ENCODE measurements around the gene CFAP65.

Gene CFAP65

DNA sequence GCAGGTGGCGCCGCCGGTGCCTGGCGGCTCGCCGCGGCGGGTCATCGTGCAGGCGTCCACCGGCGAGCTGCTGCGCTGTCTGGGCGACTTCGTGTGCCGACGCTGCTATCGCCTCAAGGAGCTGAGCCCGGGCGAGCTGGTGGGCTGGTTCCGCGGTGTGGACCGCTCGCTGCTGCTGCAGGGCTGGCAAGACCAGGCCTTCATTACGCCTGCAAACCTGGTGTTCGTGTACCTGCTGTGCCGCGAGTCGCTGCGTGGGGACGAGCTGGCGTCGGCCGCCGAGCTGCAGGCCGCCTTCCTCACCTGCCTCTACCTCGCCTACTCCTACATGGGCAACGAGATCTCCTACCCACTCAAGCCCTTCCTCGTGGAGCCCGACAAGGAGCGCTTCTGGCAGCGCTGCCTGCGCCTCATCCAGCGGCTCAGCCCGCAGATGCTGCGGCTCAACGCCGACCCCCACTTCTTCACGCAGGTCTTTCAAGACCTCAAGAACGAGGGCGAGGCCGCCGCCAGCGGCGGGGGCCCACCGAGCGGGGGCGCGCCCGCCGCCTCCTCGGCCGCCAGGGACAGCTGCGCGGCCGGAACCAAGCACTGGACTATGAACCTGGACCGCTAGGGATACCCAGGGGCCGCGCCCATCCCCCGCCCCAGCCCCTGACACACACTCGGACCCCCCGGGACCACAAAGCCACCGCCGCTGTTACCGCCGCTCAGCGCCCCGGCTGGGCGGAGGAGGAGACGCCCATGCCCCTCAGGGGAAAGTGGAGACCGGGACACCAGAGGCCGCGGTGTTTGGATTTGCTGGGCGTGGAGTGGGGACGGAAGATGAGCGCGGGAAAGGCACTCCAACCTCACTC lies 80.8 kb downstream of the CFAP65 start:
- no peak for DNase-seq (ENCODE audit: low read depth)
- TF ChIP-seq, protein P1, sequence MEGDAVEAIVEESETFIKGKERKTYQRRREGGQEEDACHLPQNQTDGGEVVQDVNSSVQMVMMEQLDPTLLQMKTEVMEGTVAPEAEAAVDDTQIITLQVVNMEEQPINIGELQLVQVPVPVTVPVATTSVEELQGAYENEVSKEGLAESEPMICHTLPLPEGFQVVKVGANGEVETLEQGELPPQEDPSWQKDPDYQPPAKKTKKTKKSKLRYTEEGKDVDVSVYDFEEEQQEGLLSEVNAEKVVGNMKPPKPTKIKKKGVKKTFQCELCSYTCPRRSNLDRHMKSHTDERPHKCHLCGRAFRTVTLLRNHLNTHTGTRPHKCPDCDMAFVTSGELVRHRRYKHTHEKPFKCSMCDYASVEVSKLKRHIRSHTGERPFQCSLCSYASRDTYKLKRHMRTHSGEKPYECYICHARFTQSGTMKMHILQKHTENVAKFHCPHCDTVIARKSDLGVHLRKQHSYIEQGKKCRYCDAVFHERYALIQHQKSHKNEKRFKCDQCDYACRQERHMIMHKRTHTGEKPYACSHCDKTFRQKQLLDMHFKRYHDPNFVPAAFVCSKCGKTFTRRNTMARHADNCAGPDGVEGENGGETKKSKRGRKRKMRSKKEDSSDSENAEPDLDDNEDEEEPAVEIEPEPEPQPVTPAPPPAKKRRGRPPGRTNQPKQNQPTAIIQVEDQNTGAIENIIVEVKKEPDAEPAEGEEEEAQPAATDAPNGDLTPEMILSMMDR (IDR thresholded peaks at IDR 0.05; ENCODE audit: low read length, missing control alignments): no peak
- no peak overlapping the region for H3K4me3 ChIP-seq (replicated peaks; ENCODE audit: low read depth, low read length)

DNA sequence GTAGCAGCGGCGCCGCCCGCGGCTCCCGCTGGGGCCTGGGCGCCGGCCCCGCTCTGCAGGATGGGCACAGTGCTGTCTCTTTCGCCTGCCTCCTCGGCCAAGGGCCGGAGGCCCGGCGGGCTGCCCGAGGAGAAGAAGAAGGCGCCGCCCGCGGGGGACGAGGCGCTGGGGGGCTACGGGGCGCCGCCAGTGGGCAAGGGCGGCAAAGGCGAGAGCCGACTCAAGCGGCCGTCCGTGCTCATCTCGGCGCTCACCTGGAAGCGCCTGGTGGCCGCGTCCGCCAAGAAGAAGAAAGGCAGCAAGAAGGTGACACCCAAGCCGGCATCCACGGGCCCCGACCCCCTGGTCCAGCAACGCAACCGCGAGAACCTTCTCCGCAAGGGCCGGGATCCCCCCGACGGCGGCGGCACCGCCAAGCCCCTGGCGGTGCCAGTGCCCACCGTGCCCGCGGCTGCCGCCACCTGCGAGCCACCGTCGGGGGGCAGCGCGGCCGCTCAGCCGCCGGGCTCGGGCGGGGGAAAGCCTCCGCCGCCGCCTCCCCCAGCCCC lies 81.5 kb downstream of the CFAP65 start:
- TF ChIP-seq, protein P1 (IDR thresholded peaks at IDR 0.05; ENCODE audit: low read length, missing control alignments): no peak
- H3K4me3 ChIP-seq (replicated peaks; ENCODE audit: low read depth, low read length): peak overlapping the region; percentile 55
- no peak for DNase-seq (ENCODE audit: low read depth)

DNA sequence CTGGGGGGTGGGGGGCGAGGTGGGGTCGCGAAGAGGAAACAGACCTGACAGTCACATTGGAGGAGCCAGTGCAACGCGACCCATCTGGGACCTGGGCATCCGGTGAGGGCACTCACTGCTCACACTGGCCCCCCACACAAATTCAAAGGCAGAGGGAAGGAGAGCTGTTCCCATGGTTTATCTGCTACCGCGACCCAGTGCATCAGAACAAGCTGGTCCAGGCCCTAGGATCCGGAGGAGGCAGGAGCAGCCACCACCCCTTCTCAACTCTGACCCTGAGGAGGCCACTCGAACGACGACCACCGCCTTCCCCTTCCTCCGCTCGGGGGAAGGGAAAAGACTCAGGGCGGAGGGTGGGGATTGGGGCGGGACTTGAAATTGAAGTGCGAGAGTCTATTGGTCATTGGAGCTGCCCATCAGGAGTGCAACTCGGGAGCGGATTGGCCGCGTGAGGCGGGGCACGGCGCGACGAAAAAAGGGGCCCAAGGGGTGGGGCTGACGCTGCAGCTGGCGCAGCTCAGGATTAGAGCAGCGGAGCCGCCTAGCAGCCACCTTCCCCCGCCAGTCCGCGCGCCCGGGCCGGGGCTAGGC lies 82.1 kb downstream of the CFAP65 start, which contains the start of gene CDK5R2:
Gene CDK5R2, plus strand, starts transcription at position 526 of the 591 bp plus-strand sequence. CDS start 155 bp downstream, outside the sequence.
- TF ChIP-seq, protein P1 (IDR thresholded peaks at IDR 0.05; ENCODE audit: low read length, missing control alignments): no peak

DNA sequence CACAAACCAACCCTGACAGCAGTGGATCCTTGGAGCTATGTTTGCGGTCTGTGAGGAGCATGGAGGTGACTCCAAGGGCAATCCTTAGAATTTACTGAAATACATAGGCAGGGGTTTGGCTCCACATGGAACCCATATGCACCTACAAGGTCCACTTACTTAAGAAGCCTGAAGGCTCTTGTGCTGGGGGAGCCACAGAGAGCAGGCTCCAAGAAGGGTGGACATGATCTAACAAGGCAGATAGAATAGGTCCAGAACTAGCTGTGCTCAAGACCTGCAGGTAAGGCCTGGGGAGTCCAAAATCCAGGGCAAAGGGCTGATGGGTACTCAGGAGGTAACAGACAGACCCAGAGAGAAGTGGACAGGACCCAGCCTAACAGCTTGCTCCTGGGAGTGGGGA lies 83.0 kb downstream of the CFAP65 start:
- TF ChIP-seq, protein P1 (IDR thresholded peaks at IDR 0.05; ENCODE audit: low read length, missing control alignments): no peak
- no peak overlapping the region for H3K4me3 ChIP-seq (replicated peaks; ENCODE audit: low read depth, low read length)
- no peak for DNase-seq (ENCODE audit: low read depth)

More for the DNA sequence above, 82.1 kb downstream of the CFAP65 start, which contains the start of gene CDK5R2:
- peak within 1 kb of the TSS; percentile 55 for H3K4me3 ChIP-seq (replicated peaks; ENCODE audit: low read depth, low read length)
- peak; percentile 86 for DNase-seq (ENCODE audit: low read depth)

DNA sequence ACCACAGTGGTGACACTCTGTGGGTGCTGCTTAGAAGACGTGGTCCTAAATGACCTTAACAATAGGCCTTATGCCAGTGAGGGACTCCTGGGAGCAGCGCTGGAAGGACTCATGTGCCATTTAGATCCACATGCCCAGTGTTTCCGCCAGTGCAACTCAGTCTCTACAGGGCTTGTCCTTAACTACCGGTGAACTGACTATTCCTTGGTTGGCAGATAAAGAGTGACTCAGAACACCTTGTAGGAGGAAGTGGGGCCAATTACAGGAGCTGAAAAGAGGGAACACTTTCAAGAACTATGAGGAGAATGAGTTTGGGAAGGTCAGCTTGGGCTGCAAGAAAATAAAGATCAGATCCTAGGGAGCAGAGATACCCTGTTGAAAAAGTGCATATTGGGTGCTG lies 83.6 kb downstream of the CFAP65 start:
- DNase-seq (ENCODE audit: low read depth): no peak
- no peak overlapping the region for H3K4me3 ChIP-seq (replicated peaks; ENCODE audit: low read depth, low read length)
- TF ChIP-seq, protein P1 (IDR thresholded peaks at IDR 0.05; ENCODE audit: low read length, missing control alignments): no peak

DNA sequence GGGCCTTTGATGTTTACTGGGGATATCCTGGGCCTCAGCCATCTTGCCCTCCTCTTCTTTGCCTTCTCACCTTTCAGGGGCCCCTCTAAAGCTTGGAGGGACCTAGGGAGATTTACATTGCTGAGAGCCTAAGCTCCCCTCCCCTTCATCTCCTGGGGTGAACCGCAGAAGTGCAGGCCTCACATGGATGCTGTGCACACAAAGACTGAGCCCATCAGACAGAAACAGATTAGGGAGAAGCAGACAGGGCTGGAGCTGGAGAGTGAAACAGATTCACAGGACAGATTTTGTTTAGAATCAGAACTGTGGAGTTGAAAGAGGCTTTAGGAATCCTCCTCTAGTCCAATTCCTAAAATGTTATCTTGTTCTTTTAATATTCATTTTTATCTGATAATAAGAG lies 85.3 kb downstream of the CFAP65 start:
- no peak for DNase-seq (ENCODE audit: low read depth)
- TF ChIP-seq, protein P1 (IDR thresholded peaks at IDR 0.05; ENCODE audit: low read length, missing control alignments): no peak
- no peak overlapping the region for H3K4me3 ChIP-seq (replicated peaks; ENCODE audit: low read depth, low read length)

Measured in fibroblast of pulmonary artery (primary cell).